Renal cortex interstitium (tissue), 11 donors: Measurements from ENCODE around the gene PAPLN. TPM values are rescaled to one million over a fixed set of nuclear protein-coding genes. Genes with fewer than 3 reads are reported as not detected.
A peak's percentile ranks its signal among the peaks of the same experiment; 100 is the strongest.
"Not testable (repeated sequence)": the region's sequence is repeated elsewhere in the genome, so short reads cannot be mapped to it uniquely, and the experiment has no call there.

ENCODE experiments used
- DNase-seq, 11 donors: peaks; one replicate each; pipeline ENCODE4 v3.0.0-alpha.2; 2013; ENCODE audit warnings: low read depth in 9 of 11, low spot score in 4 of 11; ENCODE audit errors: extremely low read depth in 1 of 11
- polyA plus RNA-seq, 3 donors: library from polyadenylated mRNA; unstranded; fragments of 120-200 nt; gene quantifications; one replicate each; pipeline ENCODE4 v1.2.1, GENCODE V29; 2013; ENCODE audit not compliant: insufficient read length in 3 of 3

The PAPLN gene
- polyA plus RNA-seq, 3 donors = 21.7 to 42.9 (median 25.2) TPM

- peak in 5 of 11 donors; percentile 19 to 40 (median 31) for DNase-seq
These were observed 32.6 kb downstream of the PAPLN start for GRCh38 chr14:73269729-73270531.

GRCh38 chr14:73272393-73272792 lies 35.1 kb downstream of the PAPLN start:
- no peak for DNase-seq

- no peak for DNase-seq
These were observed 36.5 kb downstream of the PAPLN start for GRCh38 chr14:73273799-73274198.

- DNase-seq = no peak
These were observed 39.5 kb downstream of the PAPLN start for GRCh38 chr14:73276836-73277235.

GRCh38 chr14:73277376-73277775 lies 40.1 kb downstream of the PAPLN start:
- DNase-seq = no peak

- DNase-seq = no peak
These were observed 43.6 kb downstream of the PAPLN start for GRCh38 chr14:73280903-73281302.

- peak in 3 of 11 donors; percentile 10 to 31 (median 26) for DNase-seq
These were observed 46.5 kb downstream of the PAPLN start for GRCh38 chr14:73283608-73284379.

GRCh38 chr14:73285979-73286378 lies 48.7 kb downstream of the PAPLN start:
- no peak for DNase-seq

- DNase-seq = no peak
These were observed 49.3 kb downstream of the PAPLN start for GRCh38 chr14:73286598-73286997.

- no peak for DNase-seq
These were observed 49.8 kb downstream of the PAPLN start for GRCh38 chr14:73287071-73287470.

GRCh38 chr14:73289308-73289707 lies 52.0 kb downstream of the PAPLN start:
- DNase-seq = no peak

- DNase-seq = no peak
These were observed 52.4 kb downstream of the PAPLN start for GRCh38 chr14:73289729-73290128.

GRCh38 chr14:73290279-73290678 lies 53.0 kb downstream of the PAPLN start:
- DNase-seq = no peak

GRCh38 chr14:73293782-73294781 lies 56.8 kb downstream of the PAPLN start:
- no peak for DNase-seq

- DNase-seq = peak in 5 of 11 donors; percentile 17 to 48 (median 30)
These were observed 58.0 kb downstream of the PAPLN start for GRCh38 chr14:73295198-73295796.

- no peak for DNase-seq
These were observed 68.2 kb downstream of the PAPLN start for GRCh38 chr14:73305499-73305898.

- DNase-seq = no peak
These were observed 70.0 kb downstream of the PAPLN start for GRCh38 chr14:73307261-73307660.

GRCh38 chr14:73309207-73309606 lies 71.9 kb downstream of the PAPLN start:
- DNase-seq = not testable (repeated sequence)

GRCh38 chr14:73311708-73312030 lies 74.4 kb downstream of the PAPLN start:
- no peak for DNase-seq
